ENCODE data around the gene PRUNE1. TPM values are rescaled to one million over a fixed set of nuclear protein-coding genes. Genes with fewer than 3 reads are reported as not detected.

PRUNE1 gene
- total RNA-seq, 2 experiments from 2014 or later, result 18.8 to 20.8 TPM

DNA sequence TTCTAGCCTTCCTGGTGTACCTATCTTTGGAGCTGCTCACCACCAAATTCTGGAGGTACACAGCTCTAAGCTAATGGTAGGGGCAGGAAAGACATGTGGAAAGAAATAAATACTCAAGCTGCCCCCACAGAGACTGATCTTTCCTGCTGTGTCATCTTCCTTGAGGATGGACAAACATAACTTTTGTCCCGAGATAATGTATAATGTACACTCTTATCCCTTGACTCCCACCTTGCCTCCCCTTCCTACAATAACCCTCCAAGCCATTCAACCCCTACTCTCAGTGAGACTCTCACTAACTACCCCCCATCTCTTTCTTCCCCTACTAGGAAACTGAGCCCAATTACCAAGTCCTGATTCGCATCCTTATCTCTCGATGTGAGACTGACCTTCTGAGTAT lies 14.0 kb upstream of the PRUNE1 start:
- no peak overlapping the region for H3K4me3 ChIP-seq (ENCODE audit: low read depth, low read length, poor library complexity, severe bottlenecking)
- H2AFZ ChIP-seq (ENCODE audit: low read length), result no peak overlapping the region
- TF ChIP-seq, protein P1, sequence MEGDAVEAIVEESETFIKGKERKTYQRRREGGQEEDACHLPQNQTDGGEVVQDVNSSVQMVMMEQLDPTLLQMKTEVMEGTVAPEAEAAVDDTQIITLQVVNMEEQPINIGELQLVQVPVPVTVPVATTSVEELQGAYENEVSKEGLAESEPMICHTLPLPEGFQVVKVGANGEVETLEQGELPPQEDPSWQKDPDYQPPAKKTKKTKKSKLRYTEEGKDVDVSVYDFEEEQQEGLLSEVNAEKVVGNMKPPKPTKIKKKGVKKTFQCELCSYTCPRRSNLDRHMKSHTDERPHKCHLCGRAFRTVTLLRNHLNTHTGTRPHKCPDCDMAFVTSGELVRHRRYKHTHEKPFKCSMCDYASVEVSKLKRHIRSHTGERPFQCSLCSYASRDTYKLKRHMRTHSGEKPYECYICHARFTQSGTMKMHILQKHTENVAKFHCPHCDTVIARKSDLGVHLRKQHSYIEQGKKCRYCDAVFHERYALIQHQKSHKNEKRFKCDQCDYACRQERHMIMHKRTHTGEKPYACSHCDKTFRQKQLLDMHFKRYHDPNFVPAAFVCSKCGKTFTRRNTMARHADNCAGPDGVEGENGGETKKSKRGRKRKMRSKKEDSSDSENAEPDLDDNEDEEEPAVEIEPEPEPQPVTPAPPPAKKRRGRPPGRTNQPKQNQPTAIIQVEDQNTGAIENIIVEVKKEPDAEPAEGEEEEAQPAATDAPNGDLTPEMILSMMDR (conservative IDR thresholded peaks at IDR 0.05; ENCODE audit: low read length), result no peak
- no peak for TF ChIP-seq EZH2phosphoT487 (IDR thresholded peaks at IDR 0.05; ENCODE audit: borderline replicate concordance, low read depth, low read length)
- BruUV-seq (replicated peaks), result no TSS peak
- POLR2A ChIA-PET, result interaction anchor here (1.9 kb wide), 1 partner anchor 12 kb away, joined by 7 read pairs; the partner anchor contains the start of gene MINDY1
- CTCF ChIA-PET (ENCODE audit: unreplicated experiment), result no interaction called here
- no peaks in the 10 kb centered on the region for H3K4me1 ChIP-seq (ENCODE audit: insufficient read depth, low read length, poor library complexity, severe bottlenecking)
- H3K4me2 ChIP-seq (ENCODE audit: low read length), result no peak overlapping the region
- H3K9me3 ChIP-seq (ENCODE audit: low read length), result no peaks in the 10 kb centered on the region
- H3K27ac ChIP-seq (ENCODE audit: low read depth, low read length, poor library complexity, severe bottlenecking), result no peak overlapping the region
- H3K79me2 ChIP-seq (ENCODE audit: insufficient read depth, low read depth, low read length), result no peaks in the 10 kb centered on the region
- intact Hi-C loops (cut with micrococcal nuclease; ENCODE audit: unreplicated experiment), result loop anchor here (2.0 kb wide), 1 partner anchor 15 kb away; no protein-coding TSS in a partner anchor
- no peak for DNase-seq (ENCODE audit: low spot score)
- H4K20me1 ChIP-seq (ENCODE audit: insufficient read depth, low read length), result no peaks in the 10 kb centered on the region
- H3K36me3 ChIP-seq (ENCODE audit: insufficient read depth, low read length), result no peaks in the 10 kb centered on the region
- no peaks in the 10 kb centered on the region for H3K9me2 ChIP-seq (ENCODE audit: insufficient read depth, low read length)

DNA sequence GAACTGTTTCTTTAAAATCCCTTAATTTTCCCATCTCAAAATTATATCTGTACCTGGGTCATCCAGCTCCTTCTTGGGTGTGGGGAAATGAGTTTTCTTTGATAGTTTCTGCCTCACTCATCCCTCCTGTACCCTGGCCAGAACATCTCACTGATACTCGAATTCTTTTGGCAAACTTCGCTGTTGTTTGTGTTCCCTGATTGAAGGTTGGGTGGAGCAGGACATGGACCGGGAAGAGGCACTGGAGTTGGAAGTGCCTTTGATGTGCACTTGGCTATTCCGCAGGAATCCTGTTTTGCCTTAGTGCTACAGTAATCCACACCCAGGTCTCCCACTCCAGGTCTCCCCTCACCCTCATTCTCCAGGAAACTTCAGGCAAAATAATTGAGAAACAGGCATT lies 12.8 kb upstream of the PRUNE1 start:
- H3K9me2 ChIP-seq (ENCODE audit: insufficient read depth, low read length), result no peaks in the 10 kb centered on the region
- H3K9me3 ChIP-seq (ENCODE audit: low read length), result no peaks in the 10 kb centered on the region
- intact Hi-C loops (cut with micrococcal nuclease; ENCODE audit: unreplicated experiment), result loop anchor here (2.0 kb wide), 1 partner anchor 17 kb away; no protein-coding TSS in a partner anchor
- no peak overlapping the region for H3K4me3 ChIP-seq (ENCODE audit: low read depth, low read length, poor library complexity, severe bottlenecking)
- TF ChIP-seq, protein P1 (conservative IDR thresholded peaks at IDR 0.05; ENCODE audit: low read length), result no peak
- no peak for TF ChIP-seq EZH2phosphoT487 (IDR thresholded peaks at IDR 0.05; ENCODE audit: borderline replicate concordance, low read depth, low read length)
- H3K36me3 ChIP-seq (ENCODE audit: insufficient read depth, low read length), result no peaks in the 10 kb centered on the region
- no peak overlapping the region for H3K27ac ChIP-seq (ENCODE audit: low read depth, low read length, poor library complexity, severe bottlenecking)
- BruUV-seq (replicated peaks), result no TSS peak
- H4K20me1 ChIP-seq (ENCODE audit: insufficient read depth, low read length), result no peaks in the 10 kb centered on the region
- no peaks in the 10 kb centered on the region for H3K4me1 ChIP-seq (ENCODE audit: insufficient read depth, low read length, poor library complexity, severe bottlenecking)
- POLR2A ChIA-PET, result interaction anchor here (0.6 to 1.9 kb wide), 5 partner anchors 11 to 722 kb away, joined by 3 to 7 read pairs (median 4); partner anchors contain the start of gene MINDY1
- H2AFZ ChIP-seq (ENCODE audit: low read length), result peak overlapping the region; percentile 45; the same call in 1 of the 2 replicates
- DNase-seq (ENCODE audit: low spot score), result no peak
- CTCF ChIA-PET (ENCODE audit: unreplicated experiment), result no interaction called here
- H3K4me2 ChIP-seq (ENCODE audit: low read length), result peak overlapping the region; percentile 38
- H3K79me2 ChIP-seq (ENCODE audit: insufficient read depth, low read depth, low read length), result no peaks in the 10 kb centered on the region

DNA sequence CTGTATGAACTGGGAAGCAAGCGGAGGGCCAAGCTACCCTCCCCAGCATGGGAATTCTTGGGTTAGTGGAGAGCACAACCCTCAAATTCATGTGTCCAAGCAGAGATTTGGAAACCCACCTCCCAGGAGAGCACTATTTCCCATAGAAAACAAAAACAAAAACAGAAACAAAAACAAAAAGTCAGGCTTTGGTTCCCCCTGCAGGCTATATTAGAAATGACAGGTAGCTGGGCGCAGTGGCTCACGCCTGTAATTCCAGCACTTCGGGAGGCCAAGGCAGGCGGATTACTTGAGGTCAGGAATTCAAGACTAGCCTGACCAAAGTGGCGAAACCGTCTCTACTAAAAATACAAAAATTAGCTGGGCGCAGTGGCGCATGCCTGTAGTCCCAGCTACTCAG lies 12.4 kb upstream of the PRUNE1 start:
- DNase-seq (ENCODE audit: low spot score), result no peak
- Histone ChIP-seq H3K4me3 (ENCODE audit: low read depth, low read length, poor library complexity, severe bottlenecking) (peak overlapping the region; percentile 20), H3K9me2 (ENCODE audit: insufficient read depth, low read length) (no peaks in the 10 kb centered on the region), H3K27ac (ENCODE audit: low read depth, low read length, poor library complexity, severe bottlenecking) (no peak overlapping the region), H3K4me1 (ENCODE audit: insufficient read depth, low read length, poor library complexity, severe bottlenecking) (no peaks in the 10 kb centered on the region), H3K9me3 (ENCODE audit: low read length) (no peaks in the 10 kb centered on the region), H2AFZ (ENCODE audit: low read length) (peak overlapping the region; percentile 45; the same call in 1 of the 2 replicates), H3K4me2 (ENCODE audit: low read length) (peak overlapping the region; percentile 38), H3K79me2 (ENCODE audit: insufficient read depth, low read depth, low read length) (no peaks in the 10 kb centered on the region), H3K36me3 (ENCODE audit: insufficient read depth, low read length) (no peaks in the 10 kb centered on the region), H4K20me1 (ENCODE audit: insufficient read depth, low read length) (no peaks in the 10 kb centered on the region)
- ChIA-PET POLR2A (interaction anchor here (0.6 to 1.9 kb wide), 6 partner anchors 11 to 722 kb away, joined by 3 to 7 read pairs (median 4); partner anchors contain the start of gene MINDY1), CTCF (ENCODE audit: unreplicated experiment) (interaction anchor here (1.1 kb wide), 1 partner anchor 11 kb away, joined by 4 read pairs; the partner anchor contains the start of gene MINDY1)
- no TSS peak for BruUV-seq (replicated peaks)
- intact Hi-C loops (cut with micrococcal nuclease; ENCODE audit: unreplicated experiment), result loop anchor here (2.0 kb wide), 1 partner anchor 17 kb away; no protein-coding TSS in a partner anchor
- TF ChIP-seq, protein P1 (conservative IDR thresholded peaks at IDR 0.05; ENCODE audit: low read length), result peak; percentile 87
- TF ChIP-seq EZH2phosphoT487 (IDR thresholded peaks at IDR 0.05; ENCODE audit: borderline replicate concordance, low read depth, low read length), result no peak

Data from OCI-LY7 (cell line).